Naive B cell (primary cell): Measurements from ENCODE around the gene HCRTR1. TPM values are rescaled to one million over a fixed set of nuclear protein-coding genes. Genes with fewer than 3 reads are reported as not detected.

Experiments used
- ATAC-seq, 2 donors: fragments of 150-1000 bp; cut with Tn5 transposase; 2 replicates each; pipeline ENCODE4 v1.10.0; 2021; ENCODE audit warnings: low read depth in 2 of 2, mild to moderate bottlenecking in 2 of 2, moderate library complexity in 2 of 2
- DNase-seq: peaks from one replicate; pipeline ENCODE4 v3.0.0; 2022
- H3K27ac Mint-ChIP-seq, 6 donors: one replicate each; pipeline ENCODE4 v1.8.0; 2020 to 2022; ENCODE audit warnings: mild to moderate bottlenecking in 6 of 6, mixed read lengths in 6 of 6, moderate library complexity in 5 of 6, inconsistent platforms in 2 of 6
- H3K27me3 Mint-ChIP-seq, 3 donors: one replicate each; pipeline ENCODE4 v1.8.0; 2021 to 2022; ENCODE audit warnings: mixed read lengths in 3 of 3, mild to moderate bottlenecking in 1 of 3
- H3K36me3 Mint-ChIP-seq, 2 donors: one replicate each; pipeline ENCODE4 v1.8.0; 2020 to 2022; ENCODE audit warnings: mixed read lengths in 2 of 2, inconsistent platforms in 1 of 2, mild to moderate bottlenecking in 1 of 2
- H3K4me1 Mint-ChIP-seq, 3 donors: one replicate each; pipeline ENCODE4 v1.8.0; 2020 to 2022; ENCODE audit warnings: mixed read lengths in 3 of 3, inconsistent platforms in 1 of 3, mild to moderate bottlenecking in 1 of 3, moderate library complexity in 1 of 3
- H3K4me3 Mint-ChIP-seq, 8 donors: one replicate each; pipeline ENCODE4 v1.8.0; 2020 to 2022; ENCODE audit warnings: mild to moderate bottlenecking in 8 of 8, mixed read lengths in 8 of 8, moderate library complexity in 8 of 8, inconsistent platforms in 2 of 8
- H3K9me3 Mint-ChIP-seq, 7 donors: one replicate each; pipeline ENCODE4 v1.8.0; 2020 to 2022; ENCODE audit warnings: mixed read lengths in 7 of 7, mild to moderate bottlenecking in 5 of 7, inconsistent platforms in 2 of 7, moderate library complexity in 1 of 7
- polyA plus RNA-seq, 6 donors: library from polyadenylated mRNA; unstranded; fragments of 300-500 nt; fragmentation: Illumina TruSeq; gene quantifications; one replicate each; pipeline ENCODE4 v1.2.3, GENCODE V29; 2021; ENCODE audit warnings: low read depth in 6 of 6

Gene HCRTR1
- polyA plus RNA-seq, 6 donors from 2014 or later = not detected

- no peaks in the 10 kb centered on the region for H3K9me3 Mint-ChIP-seq
- H3K36me3 Mint-ChIP-seq = no peaks in the 10 kb centered on the region
- ATAC-seq (no peak), DNase-seq (no peak)
- H3K4me1 Mint-ChIP-seq = peaks cover 0 to 10% (median 4%) of the 10 kb centered on the region in 3 donors
- H3K27ac Mint-ChIP-seq = peak overlapping the region in 1 of 6 donors; percentile 33
- H3K4me3 Mint-ChIP-seq = peak overlapping the region in 1 of 8 donors; percentile 20
- peaks cover 0 to 6% (median 2%) of the 10 kb centered on the region in 3 donors for H3K27me3 Mint-ChIP-seq
Measured at GRCh38 chr1:31596737-31597097, 20.8 kb upstream of the HCRTR1 start.

GRCh38 chr1:31598980-31599379 is 18.5 kb upstream of the HCRTR1 start:
- no peaks in the 10 kb centered on the region for H3K36me3 Mint-ChIP-seq
- no peak for ATAC-seq
- no peak for DNase-seq
- H3K9me3 Mint-ChIP-seq = peaks cover 0 to 2% (median 0%) of the 10 kb centered on the region in 7 donors
- H3K27ac Mint-ChIP-seq = peak overlapping the region in 1 of 6 donors; percentile 77
- H3K27me3 Mint-ChIP-seq = no peaks in the 10 kb centered on the region
- peaks cover 0 to 10% (median 4%) of the 10 kb centered on the region in 3 donors for H3K4me1 Mint-ChIP-seq
- H3K4me3 Mint-ChIP-seq = no peak overlapping the region

- no peak overlapping the region for H3K27ac Mint-ChIP-seq
- no peak overlapping the region for H3K4me3 Mint-ChIP-seq
- DNase-seq = no peak
- peaks cover 0 to 10% (median 4%) of the 10 kb centered on the region in 3 donors for H3K4me1 Mint-ChIP-seq
- peaks cover 0 to 2% (median under 1%) of the 10 kb centered on the region in 7 donors for H3K9me3 Mint-ChIP-seq
- no peak for ATAC-seq
- H3K36me3 Mint-ChIP-seq = no peaks in the 10 kb centered on the region
- no peaks in the 10 kb centered on the region for H3K27me3 Mint-ChIP-seq
Measured at GRCh38 chr1:31600641-31601040, 16.8 kb upstream of the HCRTR1 start.

- H3K4me3 Mint-ChIP-seq = no peak overlapping the region
- peaks cover 4 to 10% (median 9%) of the 10 kb centered on the region in 3 donors for H3K4me1 Mint-ChIP-seq
- H3K27ac Mint-ChIP-seq = no peak overlapping the region
- no peaks in the 10 kb centered on the region for H3K27me3 Mint-ChIP-seq
- ATAC-seq (no peak), DNase-seq (no peak)
- H3K36me3 Mint-ChIP-seq = no peaks in the 10 kb centered on the region
- H3K9me3 Mint-ChIP-seq = peaks cover 0 to 2% (median 1%) of the 10 kb centered on the region in 7 donors
Measured at GRCh38 chr1:31602081-31602480, 15.4 kb upstream of the HCRTR1 start.

GRCh38 chr1:31605908-31606427 is 11.5 kb upstream of the HCRTR1 start:
- Mint-ChIP-seq H3K4me3 (no peak overlapping the region), H3K36me3 (no peaks in the 10 kb centered on the region), H3K4me1 (peaks cover 4 to 10% (median 9%) of the 10 kb centered on the region in 3 donors), H3K9me3 (peaks cover 0 to 2% (median 1%) of the 10 kb centered on the region in 7 donors), H3K27ac (peak overlapping the region in 4 of 6 donors; percentile 13 to 90 (median 50)), H3K27me3 (no peaks in the 10 kb centered on the region)
- peak; percentile 64 for DNase-seq
- peak; percentile 98 to 99 for ATAC-seq

- no peaks in the 10 kb centered on the region for H3K27me3 Mint-ChIP-seq
Measured at GRCh38 chr1:31607360-31607759, 10.1 kb upstream of the HCRTR1 start.

GRCh38 chr1:31609514-31610118 is 7.9 kb upstream of the HCRTR1 start:
- peaks cover 0 to 3% (median 0%) of the 10 kb centered on the region in 7 donors for H3K9me3 Mint-ChIP-seq
- H3K36me3 Mint-ChIP-seq = no peaks in the 10 kb centered on the region
- H3K27ac Mint-ChIP-seq = peak overlapping the region in 2 of 6 donors; percentile 2 to 83

More at GRCh38 chr1:31607360-31607759, 10.1 kb upstream of the HCRTR1 start:
- Mint-ChIP-seq H3K36me3 (no peaks in the 10 kb centered on the region), H3K27ac (peak overlapping the region in 2 of 6 donors; percentile 4 to 80), H3K9me3 (peaks cover 0 to 2% (median 1%) of the 10 kb centered on the region in 7 donors), H3K4me3 (no peak overlapping the region), H3K4me1 (peaks cover 4 to 10% (median 9%) of the 10 kb centered on the region in 3 donors)
- DNase-seq (no peak), ATAC-seq (no peak)

GRCh38 chr1:31614414-31615005 is 3.0 kb upstream of the HCRTR1 start:
- ATAC-seq (no peak), DNase-seq (no peak)
- H3K36me3 Mint-ChIP-seq = no peaks in the 10 kb centered on the region
- H3K27ac Mint-ChIP-seq = no peak overlapping the region
- peaks cover 0 to 1% (median 0%) of the 10 kb centered on the region in 7 donors for H3K9me3 Mint-ChIP-seq
- peak overlapping the region in 2 of 8 donors; percentile 20 to 41 for H3K4me3 Mint-ChIP-seq
- peaks cover 22 to 35% (median 33%) of the 10 kb centered on the region in 3 donors for H3K27me3 Mint-ChIP-seq
- peaks cover 9 to 22% (median 12%) of the 10 kb centered on the region in 3 donors for H3K4me1 Mint-ChIP-seq

More at GRCh38 chr1:31609514-31610118, 7.9 kb upstream of the HCRTR1 start:
- ATAC-seq (no peak), DNase-seq (no peak)
- H3K4me3 Mint-ChIP-seq = no peak overlapping the region
- H3K4me1 Mint-ChIP-seq = peaks cover 4 to 10% (median 9%) of the 10 kb centered on the region in 3 donors
- H3K27me3 Mint-ChIP-seq = no peaks in the 10 kb centered on the region

GRCh38 chr1:31615414-31615813 is 2.1 kb upstream of the HCRTR1 start:
- Mint-ChIP-seq H3K27ac (peak overlapping the region in 1 of 6 donors; percentile 8), H3K4me1 (peaks cover 14 to 25% (median 16%) of the 10 kb centered on the region in 3 donors), H3K4me3 (peak overlapping the region in 1 of 8 donors; percentile 30), H3K9me3 (peaks cover 0 to 1% (median 0%) of the 10 kb centered on the region in 7 donors), H3K27me3 (peaks cover 26 to 39% (median 38%) of the 10 kb centered on the region in 3 donors), H3K36me3 (no peaks in the 10 kb centered on the region)
- DNase-seq (no peak), ATAC-seq (no peak)

- peaks cover 14 to 25% (median 16%) of the 10 kb centered on the region in 3 donors for H3K4me1 Mint-ChIP-seq
- H3K36me3 Mint-ChIP-seq = no peaks in the 10 kb centered on the region
- ATAC-seq = no peak
- no peak for DNase-seq
- peak overlapping the region in 1 of 8 donors; percentile 30 for H3K4me3 Mint-ChIP-seq
- H3K27me3 Mint-ChIP-seq = peaks cover 26 to 39% (median 38%) of the 10 kb centered on the region in 3 donors
- peaks cover 0 to 1% (median 0%) of the 10 kb centered on the region in 7 donors for H3K9me3 Mint-ChIP-seq
- H3K27ac Mint-ChIP-seq = peak overlapping the region in 1 of 6 donors; percentile 62
Measured at GRCh38 chr1:31615939-31616338, 1.6 kb upstream of the HCRTR1 start.

- H3K4me1 Mint-ChIP-seq = peaks cover 14 to 25% (median 16%) of the 10 kb centered on the region in 3 donors
- H3K27ac Mint-ChIP-seq = no peak overlapping the region
- H3K27me3 Mint-ChIP-seq = peaks cover 26 to 39% (median 38%) of the 10 kb centered on the region in 3 donors
- no peaks in the 10 kb centered on the region for H3K9me3 Mint-ChIP-seq
- no peaks in the 10 kb centered on the region for H3K36me3 Mint-ChIP-seq
- peak overlapping the region; percentile 33 to 84 (median 76) for H3K4me3 Mint-ChIP-seq
- ATAC-seq = peak; percentile 79 to 87
- peak; percentile 42 for DNase-seq
Measured at GRCh38 chr1:31617916-31618746, 642 bp downstream of the HCRTR1 start.

GRCh38 chr1:31618916-31619846 is 1.7 kb downstream of the HCRTR1 start:
- H3K36me3 Mint-ChIP-seq = no peaks in the 10 kb centered on the region
- peaks cover 16 to 25% (median 17%) of the 10 kb centered on the region in 3 donors for H3K4me1 Mint-ChIP-seq
- ATAC-seq (no peak), DNase-seq (no peak)
- no peaks in the 10 kb centered on the region for H3K9me3 Mint-ChIP-seq
- H3K4me3 Mint-ChIP-seq = peak overlapping the region in 5 of 8 donors; percentile 41 to 76 (median 63)
- H3K27ac Mint-ChIP-seq = peak overlapping the region in 1 of 6 donors; percentile 39
- H3K27me3 Mint-ChIP-seq = peaks cover 26 to 39% (median 38%) of the 10 kb centered on the region in 3 donors
